T47D (cell line): Measurements from ENCODE around the gene PNPLA3.

Experiments
- DNase-seq, 2 experiments: peaks; one replicate each; pipeline versions ENCODE4 v3.0.0 to v3.0.0-alpha.2; 2011 to 2012; ENCODE audit warnings: low read depth in 1 of 2, low spot score in 1 of 2
- JUND ChIP-seq: IDR thresholded peaks from 2 replicates; pipeline ENCODE4 v1.6.1; 2012; ENCODE audit warnings: low read depth
- in situ Hi-C: cut with HindIII; loops from 2 replicates; pipeline ENCODE4 v1.10.0; 2016; ENCODE audit warnings: low sequenced_read_pairs, low pct_unique_long_range_greater_than_20kb

The PNPLA3 gene, protein sequence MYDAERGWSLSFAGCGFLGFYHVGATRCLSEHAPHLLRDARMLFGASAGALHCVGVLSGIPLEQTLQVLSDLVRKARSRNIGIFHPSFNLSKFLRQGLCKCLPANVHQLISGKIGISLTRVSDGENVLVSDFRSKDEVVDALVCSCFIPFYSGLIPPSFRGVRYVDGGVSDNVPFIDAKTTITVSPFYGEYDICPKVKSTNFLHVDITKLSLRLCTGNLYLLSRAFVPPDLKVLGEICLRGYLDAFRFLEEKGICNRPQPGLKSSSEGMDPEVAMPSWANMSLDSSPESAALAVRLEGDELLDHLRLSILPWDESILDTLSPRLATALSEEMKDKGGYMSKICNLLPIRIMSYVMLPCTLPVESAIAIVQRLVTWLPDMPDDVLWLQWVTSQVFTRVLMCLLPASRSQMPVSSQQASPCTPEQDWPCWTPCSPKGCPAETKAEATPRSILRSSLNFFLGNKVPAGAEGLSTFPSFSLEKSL

DNA sequence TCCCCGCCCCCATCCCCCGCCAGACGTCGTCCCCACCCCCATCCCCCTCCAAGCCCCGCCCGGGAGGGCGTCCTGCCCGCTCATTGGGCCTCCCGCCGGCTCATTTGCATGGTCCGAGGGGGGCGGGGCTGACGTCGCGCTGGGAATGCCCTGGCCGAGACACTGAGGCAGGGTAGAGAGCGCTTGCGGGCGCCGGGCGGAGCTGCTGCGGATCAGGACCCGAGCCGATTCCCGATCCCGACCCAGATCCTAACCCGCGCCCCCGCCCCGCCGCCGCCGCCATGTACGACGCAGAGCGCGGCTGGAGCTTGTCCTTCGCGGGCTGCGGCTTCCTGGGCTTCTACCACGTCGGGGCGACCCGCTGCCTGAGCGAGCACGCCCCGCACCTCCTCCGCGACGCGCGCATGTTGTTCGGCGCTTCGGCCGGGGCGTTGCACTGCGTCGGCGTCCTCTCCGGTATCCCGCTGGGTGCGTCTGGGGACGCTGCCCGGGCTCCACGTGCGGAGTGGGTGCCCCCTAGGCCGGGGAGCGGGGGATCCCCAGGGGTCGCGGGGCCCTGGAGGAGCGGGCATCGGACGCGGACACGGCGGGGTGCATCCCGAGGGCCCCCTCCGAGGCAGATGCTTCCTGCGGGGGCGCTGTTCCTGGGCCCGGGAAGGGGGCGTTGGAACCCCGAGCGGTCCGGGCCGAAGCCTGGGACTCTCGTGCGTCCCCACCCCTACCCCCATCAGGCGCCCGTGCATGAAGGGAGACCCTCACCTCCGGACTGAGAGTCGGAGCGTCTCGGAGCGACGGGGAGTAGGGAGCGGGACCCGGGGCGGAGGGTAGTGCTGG is at the start of gene PNPLA3:
Gene PNPLA3 (plus strand): TSS at position 175 of the 834 bp plus-strand sequence. CDS start 107 bp downstream, at position 282.
- in situ Hi-C loops = no loop called here
- peak; percentile 87 to 91 for DNase-seq
- TF ChIP-seq JUND = no peak

DNA sequence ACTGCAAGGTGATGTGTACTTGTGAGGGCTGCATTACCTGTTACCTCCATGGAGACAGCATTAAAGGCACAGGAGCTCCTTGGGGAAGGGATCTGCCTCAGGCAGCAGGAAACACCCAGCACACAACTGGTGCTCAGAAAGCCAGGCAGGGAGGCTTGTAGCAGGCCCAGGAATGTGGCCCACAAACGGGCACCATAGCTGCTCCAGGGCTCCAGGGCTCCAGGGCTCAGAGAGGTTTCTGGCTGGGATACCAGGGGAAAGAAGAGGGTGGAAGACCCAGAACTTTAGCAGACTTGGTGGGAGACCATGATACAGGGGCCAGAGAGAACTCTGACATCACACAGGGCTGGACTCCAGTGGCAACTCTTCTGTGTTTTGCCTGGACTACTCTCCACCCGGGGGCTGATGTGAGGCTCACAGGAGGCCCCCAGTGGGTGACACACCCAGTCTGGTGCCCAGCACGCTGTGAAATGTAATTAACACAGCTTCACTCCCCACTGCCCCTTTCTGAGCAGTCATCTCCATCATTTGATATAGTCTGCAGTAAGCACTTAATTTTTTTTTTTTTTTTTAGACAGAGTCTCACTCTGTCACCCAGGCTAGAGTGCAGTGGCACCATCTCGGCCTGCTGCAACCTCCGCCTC is 46.6 kb upstream of the PNPLA3 start:
- no peak for TF ChIP-seq JUND
- in situ Hi-C loops = no loop called here
- DNase-seq = no peak

DNA sequence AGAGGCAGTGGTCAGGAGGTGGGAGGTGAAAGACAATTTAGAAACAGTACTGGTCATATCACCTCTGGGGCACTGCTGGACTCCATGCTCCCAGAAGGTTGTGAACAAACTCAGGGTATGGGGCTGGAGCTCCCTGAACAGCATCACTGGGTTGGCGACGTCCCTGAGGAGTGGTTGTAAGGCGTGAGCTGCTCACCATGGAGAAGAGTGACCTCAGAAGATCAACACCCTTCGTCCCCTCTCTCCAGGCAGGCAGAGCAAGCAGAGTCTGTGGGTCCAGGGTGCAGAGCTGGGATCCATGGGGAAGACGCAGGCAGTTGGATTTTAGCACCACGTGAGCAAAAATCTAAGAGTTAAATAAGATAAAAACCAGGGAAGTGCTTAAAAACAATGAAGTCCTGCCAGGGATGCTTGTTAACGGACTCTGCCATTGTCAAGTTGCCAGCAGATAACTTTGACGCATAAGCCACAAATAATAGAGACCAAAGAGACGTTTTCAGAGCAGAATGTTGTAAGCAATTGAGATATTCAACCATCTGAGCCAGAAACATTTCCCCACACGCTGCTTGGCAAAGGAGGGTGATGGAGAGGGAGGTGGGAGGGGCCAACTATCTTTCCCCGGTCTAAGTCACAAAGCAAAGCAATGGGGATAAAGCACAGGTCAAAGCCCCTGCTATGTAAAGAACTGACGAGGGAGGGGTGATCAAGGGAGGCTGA is 45.4 kb upstream of the PNPLA3 start:
- in situ Hi-C loops = no loop called here
- no peak for DNase-seq
- TF ChIP-seq JUND = no peak

DNA sequence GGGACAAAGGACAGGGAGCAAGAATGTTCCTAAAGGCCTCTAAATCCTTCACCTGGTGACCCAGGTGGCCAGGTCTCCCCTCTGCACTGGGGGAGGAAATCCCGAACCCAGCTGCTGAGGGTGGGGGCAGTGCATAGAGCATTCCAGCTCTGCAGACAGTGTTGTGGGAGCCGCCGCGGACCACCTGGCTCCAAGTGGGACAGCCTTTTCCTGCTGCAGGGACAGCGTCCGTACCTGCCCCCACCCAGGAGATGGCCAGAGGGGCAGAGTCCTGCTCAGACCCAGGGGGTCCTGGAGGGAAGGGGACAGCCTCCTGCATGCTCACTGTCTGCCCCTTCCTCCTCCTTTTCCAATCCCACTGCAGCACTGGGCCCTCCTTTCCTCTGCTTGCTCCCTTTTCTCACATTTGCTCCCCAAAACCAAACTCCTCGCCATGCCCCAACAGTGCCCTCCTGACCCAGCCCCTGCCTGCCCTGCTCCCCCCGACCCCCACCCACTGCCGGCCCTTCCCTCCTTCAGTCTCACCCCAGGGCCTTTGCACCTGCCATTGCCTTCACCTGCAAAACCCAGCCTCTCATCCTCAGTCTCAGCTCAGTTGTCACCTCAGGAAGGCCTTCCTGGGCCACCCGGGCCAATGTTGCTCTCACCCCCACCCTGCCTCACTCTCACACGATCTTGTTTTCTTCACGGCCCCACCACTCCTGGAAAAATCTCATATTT is 44.6 kb upstream of the PNPLA3 start:
- TF ChIP-seq JUND = no peak
- in situ Hi-C loops = no loop called here
- no peak for DNase-seq

DNA sequence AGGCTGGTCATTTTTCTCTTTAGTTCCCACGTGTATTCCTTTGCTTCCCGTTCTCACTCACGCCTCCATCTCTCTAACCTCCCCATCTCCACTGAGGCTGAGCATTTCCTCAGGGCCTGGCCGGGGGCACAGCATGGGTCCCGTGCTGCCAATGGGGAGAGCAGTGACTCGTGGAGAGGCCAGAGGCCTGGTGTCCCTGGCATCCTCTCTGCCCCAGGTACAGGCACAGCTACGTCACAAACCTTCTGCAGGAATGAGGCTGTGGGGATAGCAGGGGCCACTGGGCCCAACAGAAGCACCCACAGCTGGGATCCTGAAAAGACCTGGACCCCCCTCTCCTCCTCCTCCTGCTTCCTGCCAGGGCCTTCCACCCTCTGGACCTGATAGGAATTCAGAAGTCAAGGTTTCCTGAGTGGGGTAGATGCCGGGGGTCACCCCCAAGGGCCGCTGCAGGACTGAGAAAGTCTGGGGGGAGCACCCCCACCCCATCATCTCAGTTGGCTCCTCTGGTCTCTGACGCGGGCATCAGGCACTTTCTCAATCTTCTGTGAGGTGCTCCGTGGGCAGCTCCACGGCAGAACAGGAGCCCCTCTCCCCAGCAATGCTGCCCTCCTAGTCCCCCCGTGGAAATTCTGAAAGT is 43.6 kb upstream of the PNPLA3 start:
- DNase-seq = no peak
- TF ChIP-seq JUND = no peak
- in situ Hi-C loops = no loop called here

GRCh38 chr22:43880541-43880991 is 43.0 kb upstream of the PNPLA3 start:
- in situ Hi-C loops = no loop called here
- TF ChIP-seq JUND = no peak
- no peak for DNase-seq

DNA sequence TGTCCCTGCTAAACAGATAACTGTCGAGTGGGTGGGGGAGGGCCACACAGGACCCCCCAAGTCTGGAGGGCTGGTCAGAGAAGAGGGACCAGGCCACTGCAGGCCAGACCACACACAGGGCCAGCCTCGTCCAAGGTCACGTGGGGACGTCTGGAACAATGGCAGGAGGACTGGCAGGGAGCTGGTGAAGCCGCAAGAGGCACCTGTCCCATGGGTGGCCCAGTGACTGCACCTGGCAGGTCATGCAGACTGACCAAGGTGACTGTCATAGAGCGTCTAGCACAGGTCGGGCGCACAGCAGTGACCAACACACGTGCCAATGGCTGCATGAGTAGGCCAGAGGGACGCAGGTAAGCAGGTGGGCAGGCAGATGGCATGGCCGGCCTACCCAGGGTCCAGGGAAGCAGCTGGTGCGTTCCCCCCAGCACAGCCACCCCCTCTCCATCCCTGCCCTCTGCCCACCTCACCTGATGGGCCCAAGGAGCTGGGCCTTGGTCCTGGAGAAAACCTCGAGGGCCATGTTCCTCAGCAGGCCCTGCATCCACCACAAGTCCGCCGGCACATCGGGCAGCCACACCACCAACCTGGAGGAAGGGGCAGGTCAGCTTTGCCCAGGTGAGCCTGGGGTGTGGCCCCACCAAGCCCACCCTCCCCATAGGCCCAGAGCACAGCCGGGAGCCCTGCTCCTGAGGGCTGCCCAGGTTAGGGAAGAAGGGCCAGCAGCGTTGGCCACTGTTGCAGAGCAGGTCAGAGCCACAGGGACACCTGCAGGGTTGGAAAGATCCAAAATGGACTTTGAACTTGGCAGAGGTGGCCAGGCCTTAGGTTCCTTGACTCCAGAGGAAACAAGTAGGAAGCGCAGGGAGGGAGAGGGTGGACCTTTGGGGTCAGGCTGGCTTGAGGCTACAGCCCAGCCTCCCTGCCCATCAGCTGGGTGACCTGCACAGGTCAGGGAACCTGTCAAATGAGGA is 42.2 kb upstream of the PNPLA3 start:
- TF ChIP-seq JUND = no peak
- in situ Hi-C loops = no loop called here
- DNase-seq = no peak

- in situ Hi-C loops = no loop called here
- TF ChIP-seq JUND = no peak
- no peak for DNase-seq
Observed at GRCh38 chr22:43882122-43882767, 41.4 kb upstream of the PNPLA3 start.

DNA sequence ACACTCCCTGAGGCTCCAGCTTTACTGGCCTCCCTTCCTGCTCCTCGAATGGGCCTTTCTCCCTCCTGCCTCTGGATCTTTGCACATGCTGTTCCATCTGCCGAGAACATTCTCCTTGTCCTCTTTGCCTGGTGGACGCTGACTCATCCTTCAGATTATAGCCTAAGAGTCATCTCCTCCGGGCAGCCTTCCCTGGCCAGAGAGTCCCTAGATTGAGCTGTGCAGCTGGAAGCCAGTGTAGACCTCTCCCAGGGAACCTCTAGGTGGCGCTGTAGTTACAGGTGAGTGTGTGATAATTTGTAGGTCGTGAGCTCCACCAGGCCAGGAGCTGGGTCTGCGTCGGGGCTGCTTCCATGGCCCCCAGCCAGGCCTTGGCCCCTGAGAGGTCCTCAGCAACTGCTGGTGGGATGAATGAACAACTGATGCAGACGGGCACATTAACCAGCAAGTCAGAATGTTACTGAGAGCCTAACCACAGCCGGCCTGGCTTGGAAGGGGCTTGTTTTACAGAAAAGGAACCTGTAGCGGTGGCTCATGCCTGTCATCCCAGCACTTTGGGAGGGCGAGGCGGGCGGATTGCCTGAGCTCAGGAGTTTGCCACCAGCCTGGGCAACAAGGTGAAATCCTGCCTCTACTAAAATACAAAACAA is 40.5 kb upstream of the PNPLA3 start:
- TF ChIP-seq JUND = no peak
- peak; percentile 74 to 84 for DNase-seq
- in situ Hi-C loops = no loop called here
